HCT116 (cell line): ENCODE measurements around the gene EDN1. TPM values are rescaled to one million over a fixed set of nuclear protein-coding genes. Genes with fewer than 3 reads are reported as not detected.

Experiments used
- ATAC-seq: fragments of 200-7000 bp; cut with Tn5 transposase; 2 replicates; pipeline ENCODE4 v1.9.1; 2020; ENCODE audit warnings: mild to moderate bottlenecking, moderate library complexity
- BruUV-seq: library from RNA; stranded (reverse); fragments of 400-500 nt; replicated peaks from 2 replicates; lab custom pipeline; 2021; lab: Mats Ljungman, UMichigan
- CTCF ChIA-PET: fragments of 300-600 bp; sonication (Branson Sonifier 250); formaldehyde crosslinking; loops from one replicate; lab custom pipeline; 2021; ENCODE audit warnings: antibody characterized with exemption; lab: Charles Lee
- POLR2A ChIA-PET: fragments of 300-600, 350-600 bp; sonication (Branson Sonifier 250); formaldehyde crosslinking; loops from one replicate; lab custom pipeline; 2021; ENCODE audit warnings: antibody characterized with exemption; lab: Charles Lee
- RAD21 ChIA-PET, 2 experiments: fragments of 300-600 bp; sonication (Branson Sonifier 250); formaldehyde crosslinking; loops; one replicate each; lab custom pipeline; 2023; ENCODE audit warnings: low total read pairs in 2 of 2; ENCODE audit not compliant: uncharacterized antibody in 2 of 2, unreplicated experiment in 2 of 2, low non-redundant PET in 1 of 2; lab: Charles Lee
- DNase-seq: peaks from one replicate; pipeline ENCODE4 v3.0.0-alpha.2; 2010; ENCODE audit warnings: low read depth, low spot score
- H2AFZ ChIP-seq: fragments of 200-600 bp; shearing (Covaris generic), sonication (generic); 2 replicates; pipeline ENCODE4 v1.6.1; 2017; ENCODE audit warnings: low read depth, mixed run types, mixed read lengths, antibody characterized with exemption, low read length; ENCODE audit not compliant: poor library complexity, severe bottlenecking
- H3K27ac ChIP-seq: 2 replicates; pipeline ENCODE4 v1.5.1; 2012; ENCODE audit warnings: low read depth, low read length
- H3K27me3 ChIP-seq: fragments of 200-600 bp; sonication (generic); 2 replicates; pipeline ENCODE4 v1.6.1; 2016; ENCODE audit warnings: mixed run types, low read length, mixed read lengths; ENCODE audit not compliant: insufficient read depth
- H3K36me3 ChIP-seq, 2 experiments: fragments of 200-500 bp in 1 of 2; fragments of 200-600 bp in 1 of 2; sonication (Bioruptor generic) in 1 of 2; sonication (generic) in 1 of 2; 2 replicates each; pipeline versions ENCODE4 v1.5.1 to v1.6.1; 2014 to 2016; ENCODE audit warnings: low read length in 2 of 2, inconsistent platforms in 1 of 2, mixed read lengths in 1 of 2, mixed run types in 1 of 2; ENCODE audit not compliant: insufficient read depth in 2 of 2, control insufficient read depth in 1 of 2
- H3K4me1 ChIP-seq, 2 experiments: fragments of 200-600 bp in 1 of 2; sonication (generic) in 1 of 2; 2 replicates each; pipeline versions ENCODE4 v1.5.1 to v1.6.1; 2012 to 2017; ENCODE audit warnings: low read length in 2 of 2, inconsistent platforms in 1 of 2, mild to moderate bottlenecking in 1 of 2, mixed read lengths in 1 of 2, mixed run types in 1 of 2, moderate library complexity in 1 of 2; ENCODE audit not compliant: insufficient read depth in 2 of 2, control insufficient read depth in 1 of 2
- H3K4me2 ChIP-seq: fragments of 200-600 bp; sonication (generic); 2 replicates; pipeline ENCODE4 v1.6.1; 2017; ENCODE audit warnings: mixed run types, low read length, mixed read lengths
- H3K4me3 ChIP-seq, 2 experiments: fragments of 200-600 bp in 1 of 2; sonication (generic) in 1 of 2; replicated peaks in 1 of 2; 2 replicates each; pipeline ENCODE4 v1.5.1; 2011 to 2016; ENCODE audit warnings: low read length in 2 of 2, control low read depth in 1 of 2, low read depth in 1 of 2, mild to moderate bottlenecking in 1 of 2, mixed read lengths in 1 of 2, mixed run types in 1 of 2
- H3K79me2 ChIP-seq: fragments of 200-600 bp; sonication (generic); 2 replicates; pipeline ENCODE4 v1.6.1; 2017; ENCODE audit warnings: mild to moderate bottlenecking, mixed run types, low read length, moderate library complexity, mixed read lengths; ENCODE audit not compliant: insufficient read depth
- H3K9ac ChIP-seq: fragments of 200-600 bp; sonication (generic); 2 replicates; pipeline ENCODE4 v1.6.1; 2016; ENCODE audit warnings: low read length, mixed read lengths
- H3K9me2 ChIP-seq: fragments of 200-600 bp; sonication (generic), shearing (Covaris generic); 2 replicates; pipeline ENCODE4 v1.6.1; 2017; ENCODE audit warnings: mixed run types, mild to moderate bottlenecking, moderate library complexity; ENCODE audit not compliant: insufficient read depth
- H3K9me3 ChIP-seq, 2 experiments: fragments of 200-500 bp in 1 of 2; fragments of 200-600 bp in 1 of 2; sonication (Bioruptor generic) in 1 of 2; sonication (generic) in 1 of 2; 2 replicates each; pipeline ENCODE4 v1.6.1; 2014 to 2017; ENCODE audit warnings: low read length in 2 of 2, mixed read lengths in 2 of 2, inconsistent platforms in 1 of 2, low read depth in 1 of 2, mild to moderate bottlenecking in 1 of 2, mixed run types in 1 of 2, moderate library complexity in 1 of 2; ENCODE audit not compliant: control insufficient read depth in 1 of 2, insufficient read depth in 1 of 2
- H4K20me1 ChIP-seq: fragments of 200-600 bp; sonication (generic), shearing (Covaris generic); 2 replicates; pipeline ENCODE4 v1.6.1; 2017; ENCODE audit warnings: mixed run types, mild to moderate bottlenecking, moderate library complexity; ENCODE audit not compliant: insufficient read depth
- EZH2 ChIP-seq: fragments of 200-600 bp; sonication (generic); IDR thresholded peaks from 2 replicates; pipeline ENCODE4 v1.6.1; 2017; ENCODE audit warnings: antibody characterized with exemption, mixed run types
- EZH2phosphoT487 ChIP-seq: fragments of 200-600 bp; IDR thresholded peaks from 2 replicates; pipeline ENCODE4 v1.6.1; 2018; ENCODE audit warnings: antibody characterized with exemption, borderline replicate concordance
- JUND ChIP-seq: IDR thresholded peaks from 2 replicates; pipeline ENCODE4 v1.6.1; 2012
- MAX ChIP-seq: IDR thresholded peaks from 2 replicates; pipeline ENCODE4 v1.6.1; 2012
- POLR2A ChIP-seq: IDR thresholded peaks from 2 replicates; pipeline ENCODE4 v1.7.0; 2011; ENCODE audit warnings: borderline replicate concordance; ENCODE audit not compliant: insufficient read depth, insufficient read length; ENCODE audit errors: extremely low read depth
- POLR2AphosphoS5 ChIP-seq: IDR thresholded peaks from 2 replicates; pipeline ENCODE4 v1.6.1; 2011; ENCODE audit warnings: mild to moderate bottlenecking, low read depth, low read length, moderate library complexity
- RAD21 ChIP-seq: IDR thresholded peaks from 2 replicates; pipeline ENCODE4 v1.6.1; 2012; ENCODE audit warnings: low read depth, mild to moderate bottlenecking
- REST ChIP-seq: IDR thresholded peaks from 2 replicates; pipeline ENCODE4 v1.6.1; 2012; ENCODE audit warnings: low read depth
- SRF ChIP-seq: IDR thresholded peaks from 2 replicates; pipeline ENCODE4 v1.6.1; 2012; ENCODE audit warnings: low read depth
- TCF7L2 ChIP-seq: IDR thresholded peaks from 2 replicates; pipeline ENCODE4 v1.7.0; 2011; ENCODE audit warnings: borderline replicate concordance, inconsistent platforms; ENCODE audit not compliant: insufficient read depth, insufficient read length; ENCODE audit errors: extremely low read depth
- intact Hi-C: fragments of 100-400 bp; cut with micrococcal nuclease; formaldehyde crosslinking; loops from 2 replicates; pipeline ENCODE4 v1.10.0; 2022
- total RNA-seq: library from RNA; stranded (reverse); gene quantifications from one replicate; pipeline ENCODE4 v1.2.1, GENCODE V29; 2021; ENCODE audit not compliant: unreplicated experiment

EDN1 gene
- total RNA-seq, 1 experiment from 2014 or later, result 0.22 TPM

DNA sequence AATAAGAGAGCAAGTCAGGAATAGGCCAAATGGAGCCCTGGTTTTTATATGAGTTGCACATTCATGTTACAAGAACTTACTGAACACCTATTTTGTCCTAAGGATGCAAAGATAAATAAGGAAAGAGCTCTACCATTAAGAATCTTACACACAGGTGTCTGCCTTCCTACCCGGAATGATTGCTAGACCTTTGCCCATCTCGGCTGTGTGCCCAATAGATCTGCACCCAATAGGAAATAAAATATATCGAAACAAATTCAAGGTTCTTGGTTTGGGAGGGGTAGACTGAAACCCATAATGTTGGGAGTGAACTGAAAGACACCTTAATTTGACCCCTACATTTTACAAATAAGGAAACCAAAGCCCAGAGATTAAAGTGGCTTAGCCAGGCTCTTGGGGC, 48.9 kb downstream of the EDN1 start:
- H3K9me2 ChIP-seq, result no peaks in the 10 kb centered on the region
- H3K9ac ChIP-seq, result no peak overlapping the region
- H3K27ac ChIP-seq, result no peak overlapping the region
- no peak overlapping the region for H3K4me2 ChIP-seq
- DNase-seq, result no peak
- no peaks in the 10 kb centered on the region for H3K36me3 ChIP-seq
- CTCF ChIA-PET, result no interaction called here
- H3K27me3 ChIP-seq, result no peaks in the 10 kb centered on the region
- H3K79me2 ChIP-seq, result no peaks in the 10 kb centered on the region
- BruUV-seq, result no TSS peak
- TF ChIP-seq SRF, result no peak
- no peak for TF ChIP-seq EZH2phosphoT487
- no peak for TF ChIP-seq TCF7L2
- TF ChIP-seq EZH2, result no peak
- TF ChIP-seq POLR2A, result no peak
- TF ChIP-seq JUND, result no peak
- TF ChIP-seq REST, result no peak
- TF ChIP-seq RAD21, result no peak
- no peak for TF ChIP-seq MAX
- no peak for TF ChIP-seq POLR2AphosphoS5
- TF ChIP-seq, all 23 proteins: peak for 0
- Histone ChIP-seq H2AFZ (no peak overlapping the region), H3K4me1 (peaks cover 0 to 12% of the 10 kb centered on the region in 2 experiments; a peak in 1 of 4 replicates), H3K9me3 (no peaks in the 10 kb centered on the region), H3K4me3 (no peak overlapping the region), H4K20me1 (no peaks in the 10 kb centered on the region)
- no peak for ATAC-seq
- POLR2A ChIA-PET, result no interaction called here
- RAD21 ChIA-PET, result no interaction called here
- intact Hi-C loops, result no loop called here
